Mucosa of gallbladder (tissue), 1 donor: Measurements from ENCODE around the gene NBAS. TPM values are rescaled to one million over a fixed set of nuclear protein-coding genes. Genes with fewer than 3 reads are reported as not detected.

Experiments
- DNase-seq: peaks from one replicate; pipeline ENCODE4 v3.0.0-alpha.2; 2020; ENCODE audit warnings: low spot score
- total RNA-seq: library from RNA; stranded (reverse); gene quantifications from one replicate; pipeline ENCODE4 v1.2.1, GENCODE V29; 2021
- donor health status: DM: no; HTN: no; CAD: no.

The NBAS gene
- total RNA-seq, 1 donor from 2014 or later: 52.7 TPM

DNA sequence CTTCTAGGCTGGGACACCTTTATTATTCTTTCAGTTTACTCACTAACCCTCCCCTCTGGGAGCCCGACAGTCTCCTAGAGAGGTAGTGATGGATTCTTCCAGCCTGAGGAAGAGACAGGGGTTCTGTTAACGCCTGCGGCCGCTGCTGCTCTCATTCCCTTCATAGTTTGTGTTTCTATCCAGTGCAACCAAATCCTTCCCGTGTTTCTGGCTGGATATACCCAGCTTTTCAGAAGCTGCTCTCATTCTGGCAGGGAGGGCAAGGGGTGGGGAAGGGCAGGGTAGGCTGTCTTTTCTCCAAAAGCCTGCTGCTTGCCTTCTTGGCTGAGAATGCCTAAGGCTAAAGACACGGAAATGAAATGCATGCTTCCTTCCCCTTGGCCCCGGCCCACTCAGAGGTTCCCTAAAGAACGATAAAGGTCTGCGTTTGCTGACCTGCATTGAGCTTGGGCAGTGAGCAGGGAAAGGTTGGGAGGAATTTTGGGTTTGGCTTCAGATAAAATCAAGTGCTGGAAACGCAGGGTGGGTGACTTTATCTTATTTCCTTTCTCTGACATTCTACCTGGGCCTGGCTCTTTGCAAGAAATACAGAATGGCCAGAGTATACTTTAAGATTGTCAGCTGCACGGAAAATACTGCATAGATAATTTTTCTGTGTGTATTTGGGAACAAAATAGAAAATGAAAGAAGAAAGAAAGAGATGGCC is 390.9 kb downstream of the NBAS start:
- DNase-seq: peak; percentile 21

DNA sequence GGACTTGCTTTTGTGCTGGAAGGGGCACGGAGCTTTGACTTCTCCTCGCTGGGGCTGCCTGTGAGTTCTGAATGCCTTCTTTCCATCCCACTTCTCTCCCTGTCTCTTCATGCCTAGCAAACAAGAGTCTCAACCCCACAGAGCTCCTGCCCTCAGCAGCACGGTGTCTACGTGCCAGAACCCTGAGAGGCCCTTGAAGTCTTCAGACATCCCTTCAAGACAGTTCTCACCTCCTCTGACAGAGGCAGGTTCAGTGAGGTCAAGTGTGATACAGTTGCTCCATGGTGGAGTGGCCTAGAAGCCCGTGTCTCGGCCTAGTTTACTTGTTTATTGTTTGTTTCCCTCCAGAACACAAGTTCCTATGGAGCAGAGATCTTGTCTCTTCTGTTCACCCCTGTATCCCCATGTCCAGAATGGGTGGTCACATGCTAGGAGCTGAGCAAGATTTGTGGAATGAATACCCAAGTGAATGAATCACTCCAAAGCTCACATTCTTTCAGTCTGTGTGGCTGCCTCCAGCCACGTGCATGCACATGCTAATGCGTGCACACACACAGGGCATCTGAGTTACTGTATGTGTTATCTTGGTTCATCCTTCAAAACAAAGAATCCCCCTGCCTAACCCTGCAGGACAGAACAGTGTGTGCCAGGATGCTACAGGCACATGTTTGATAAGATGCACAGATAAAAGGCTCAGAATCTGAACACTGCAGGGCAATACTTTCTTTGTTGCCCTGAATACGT is 391.6 kb downstream of the NBAS start:
- DNase-seq: peak; percentile 22

DNA sequence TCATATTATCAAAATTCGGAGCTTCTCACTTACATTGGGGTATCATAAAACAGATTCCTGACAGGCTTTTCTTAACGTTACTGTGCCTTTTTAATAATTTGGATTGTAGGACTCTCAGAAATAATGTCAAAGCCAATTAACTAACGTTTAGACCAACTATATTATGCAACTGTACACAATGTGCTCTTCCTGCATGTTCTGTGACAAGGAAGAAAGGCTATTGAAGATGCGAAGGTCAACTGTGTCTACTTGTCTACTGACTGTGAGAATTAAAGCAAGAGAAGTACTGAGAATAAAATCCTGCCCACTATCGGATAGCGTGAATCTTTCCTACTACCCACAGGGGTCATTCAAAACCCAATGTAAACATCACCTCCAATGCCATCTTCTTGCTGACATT is 393.0 kb downstream of the NBAS start:
- no peak for DNase-seq

DNA sequence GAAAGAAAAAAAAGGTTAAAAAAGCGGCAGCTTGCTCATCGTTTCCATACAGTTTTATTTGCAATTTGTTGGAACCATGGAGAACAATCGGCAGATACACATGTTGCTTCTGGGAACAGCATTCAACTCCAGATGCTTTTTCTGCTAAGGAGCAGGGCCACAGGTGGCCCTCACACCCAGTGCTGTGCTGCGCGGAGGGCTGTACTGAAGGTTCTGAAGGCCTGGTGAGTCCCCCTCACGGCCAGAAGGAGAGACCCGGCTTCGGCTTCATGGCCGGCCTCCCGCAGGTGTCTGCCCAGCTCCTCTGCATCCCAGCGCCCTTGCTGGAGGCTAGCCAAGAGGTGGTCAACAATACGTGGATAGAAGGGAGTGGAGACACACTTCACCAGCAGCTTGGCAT is 394.3 kb downstream of the NBAS start:
- no peak for DNase-seq

DNA sequence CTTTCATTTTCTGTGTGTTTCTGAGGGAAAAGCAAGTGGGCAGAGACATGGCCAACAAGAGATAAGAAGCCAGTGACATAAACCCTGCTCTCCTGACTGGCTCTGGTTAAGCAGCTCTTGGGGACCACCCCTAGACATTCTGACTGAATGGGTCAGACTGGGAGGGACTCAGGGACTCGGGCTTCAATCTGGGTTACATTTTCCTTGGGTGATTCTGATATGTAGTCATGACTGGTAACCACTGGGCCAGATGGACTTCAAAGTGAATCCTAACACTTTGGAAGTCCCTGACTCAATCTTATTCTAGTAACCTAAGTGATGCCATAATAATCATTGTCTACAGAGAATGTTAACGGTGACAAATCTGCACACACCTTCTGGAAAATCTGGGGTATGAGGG is 397.8 kb downstream of the NBAS start:
- no peak for DNase-seq

DNA sequence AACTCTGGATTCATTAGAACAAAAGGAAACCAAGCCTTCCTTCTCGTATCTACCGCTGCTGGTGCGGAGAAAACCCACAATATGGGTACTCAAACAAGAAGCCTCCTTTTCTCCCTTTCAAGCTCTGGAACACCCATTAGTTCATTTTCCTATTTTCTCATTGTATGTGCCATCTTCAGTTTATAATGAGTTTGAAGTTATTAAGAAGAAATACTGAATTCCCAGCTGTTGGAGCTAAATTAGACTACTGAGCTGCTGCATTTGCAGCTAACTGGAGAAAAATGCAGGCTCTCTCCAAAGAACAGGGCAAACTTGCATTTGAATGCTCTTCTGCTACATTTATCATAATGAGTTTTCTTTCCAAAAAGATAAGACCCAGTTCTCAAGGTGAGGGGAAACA is 398.5 kb downstream of the NBAS start:
- DNase-seq: no peak

DNA sequence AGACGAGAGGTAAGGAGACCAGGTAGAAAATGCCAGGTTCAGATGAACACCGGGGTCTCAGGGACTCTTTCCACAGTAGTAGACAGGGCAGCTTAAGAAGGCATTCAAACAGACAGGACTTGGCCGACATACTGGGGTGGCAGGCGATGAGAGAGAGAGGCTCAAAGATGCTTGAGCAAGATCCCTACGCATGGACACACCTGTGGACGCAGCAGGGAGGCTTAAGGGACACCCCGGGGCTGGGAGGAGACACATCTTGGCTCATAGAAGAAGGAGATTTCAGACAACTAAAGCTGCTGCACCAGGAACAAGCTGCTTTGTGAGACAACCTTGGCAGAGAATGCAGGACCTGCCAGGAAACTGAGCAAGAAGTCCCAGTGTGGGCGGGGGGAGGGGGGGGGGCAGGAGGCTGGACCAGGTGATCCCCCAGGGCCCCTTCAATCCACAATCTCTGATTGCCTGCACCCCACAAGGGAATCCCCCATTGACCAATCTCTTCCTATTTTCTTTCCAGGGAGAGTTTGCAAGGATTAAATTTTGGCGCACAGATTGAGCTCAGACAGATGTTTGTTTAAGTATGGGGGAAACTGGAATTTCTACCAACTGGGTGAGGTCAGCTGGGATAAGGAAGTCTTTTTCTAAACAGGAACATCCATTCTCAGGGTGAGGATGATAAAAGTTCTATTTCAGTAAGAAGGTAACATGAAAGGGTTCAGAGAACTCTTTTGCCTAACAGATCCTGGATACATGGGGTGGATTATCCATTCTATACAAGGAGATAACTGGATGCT is 400.7 kb downstream of the NBAS start:
- DNase-seq: no peak

DNA sequence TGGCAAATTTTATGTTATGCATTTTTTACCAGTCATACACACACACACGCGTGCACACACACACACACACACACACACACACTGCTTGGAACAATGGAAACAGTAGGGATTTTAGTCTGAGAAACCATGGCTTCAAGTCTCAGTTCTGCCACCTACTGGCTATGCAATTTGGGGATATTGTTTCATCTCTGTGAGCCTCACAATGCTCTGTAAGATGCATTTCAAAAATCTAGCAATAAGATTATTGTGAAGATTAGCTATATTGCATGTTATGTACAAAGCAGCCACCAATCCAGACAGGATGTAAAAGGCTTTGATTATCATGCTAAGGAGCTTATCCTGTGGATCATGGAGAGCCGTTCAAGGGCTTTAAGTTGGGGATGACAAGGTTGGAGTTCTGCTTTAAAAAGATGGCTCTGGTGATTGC is 401.4 kb downstream of the NBAS start:
- DNase-seq: peak; percentile 40

DNA sequence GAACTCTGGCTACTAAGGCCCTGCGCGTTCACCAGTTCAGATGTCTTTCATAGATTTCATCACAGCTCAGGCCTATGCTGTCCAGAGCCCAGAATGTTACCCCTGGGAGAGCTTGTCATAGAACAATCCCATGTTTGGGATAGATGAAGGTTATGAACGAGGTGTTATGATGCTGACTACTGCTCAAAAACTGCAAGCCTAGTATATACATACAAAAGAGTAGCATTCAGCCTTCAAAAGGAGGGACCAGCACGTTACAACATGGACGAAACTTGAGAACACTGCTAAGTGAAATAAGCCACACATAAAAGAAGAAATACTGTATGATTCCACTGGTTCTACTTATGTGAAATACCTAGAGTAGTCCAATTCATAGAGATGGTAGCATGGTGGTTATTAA is 401.9 kb downstream of the NBAS start:
- no peak for DNase-seq

DNA sequence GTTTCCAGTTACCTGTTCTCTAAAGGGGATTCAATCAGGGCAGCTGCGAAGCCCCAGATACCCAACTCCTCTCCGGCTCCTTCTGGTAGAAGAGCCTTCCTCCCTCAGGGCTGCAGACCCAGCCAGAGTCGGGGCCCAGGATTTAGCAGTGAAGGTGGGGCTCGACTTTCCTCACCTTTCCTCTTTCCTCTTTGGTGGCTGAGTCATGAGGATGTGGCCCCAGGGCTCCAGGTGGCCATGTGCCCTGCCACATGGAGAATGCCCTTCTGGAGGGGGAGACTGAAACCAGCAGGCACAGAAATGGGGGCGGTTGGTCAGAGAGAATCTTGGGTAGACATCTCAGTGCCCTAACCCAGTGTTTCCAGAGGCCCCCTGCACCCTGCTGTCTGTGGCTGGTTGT is 402.6 kb downstream of the NBAS start:
- DNase-seq: no peak

DNA sequence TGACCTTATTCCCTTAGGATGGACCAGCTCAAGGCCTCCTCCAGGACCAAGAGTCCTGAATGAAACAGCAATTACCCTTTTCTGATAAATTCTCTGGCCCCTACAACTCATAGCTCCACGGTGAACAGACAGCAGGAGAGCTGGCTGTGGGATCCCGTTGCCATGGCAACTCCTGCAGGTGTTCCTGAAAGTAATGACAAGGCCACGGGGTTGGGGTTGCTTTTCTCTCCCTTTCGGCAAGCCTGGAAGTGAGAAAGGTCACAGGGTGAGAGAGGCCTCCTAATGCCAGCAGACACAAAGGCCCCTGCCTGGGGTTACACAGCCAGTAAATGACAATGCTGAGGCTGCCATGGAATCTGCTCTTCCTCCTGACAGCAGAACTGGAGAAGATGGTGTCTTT is 403.0 kb downstream of the NBAS start:
- no peak for DNase-seq

DNA sequence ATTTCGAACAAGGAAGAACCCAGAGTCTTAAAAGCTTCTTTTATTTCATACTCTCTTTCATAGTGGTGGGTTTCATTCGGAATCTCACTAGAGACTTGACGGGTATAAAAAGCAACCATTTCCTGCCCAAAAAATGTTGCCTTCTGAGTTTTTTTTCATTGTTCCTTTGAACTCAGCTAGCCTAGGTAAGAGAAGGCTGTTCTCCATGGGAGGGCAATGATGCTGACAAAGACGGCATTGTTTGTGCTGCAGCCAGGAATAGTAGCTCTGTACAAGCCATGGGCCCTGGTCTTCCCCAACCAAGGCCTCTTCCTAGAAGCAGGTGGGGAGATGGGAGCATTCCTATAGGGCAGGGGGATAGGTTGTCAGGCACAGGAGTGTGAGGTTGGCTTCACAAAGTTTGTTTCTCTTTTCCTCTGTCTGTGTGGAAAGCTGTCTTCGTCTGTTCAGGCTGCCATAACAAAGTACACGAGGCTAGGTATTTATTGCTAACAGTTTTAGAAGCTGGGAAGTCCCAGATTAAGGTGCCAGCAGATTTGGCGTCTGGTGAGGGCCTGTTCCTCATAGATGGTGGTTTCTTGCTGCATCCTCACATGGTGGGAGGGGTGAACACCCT is 405.1 kb downstream of the NBAS start:
- no peak for DNase-seq

DNA sequence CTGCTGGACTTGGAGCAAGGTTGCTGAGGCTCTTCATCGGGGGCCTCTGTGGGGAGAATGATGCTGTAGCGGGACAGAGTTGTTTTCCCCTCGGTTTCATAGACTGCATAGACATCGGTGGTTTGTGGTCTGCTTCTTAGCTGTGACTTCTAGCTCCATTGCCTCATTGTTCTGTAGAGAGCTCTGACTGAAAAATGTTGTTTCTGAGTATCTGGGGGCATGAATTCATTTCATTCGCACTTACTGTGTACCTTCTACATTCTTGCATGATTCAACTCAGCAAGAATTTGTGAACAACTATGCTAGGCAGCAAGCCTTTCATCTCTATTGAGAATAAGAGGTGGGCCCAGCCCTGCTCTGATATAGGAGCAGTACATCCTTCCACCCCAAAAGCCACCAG is 406.8 kb downstream of the NBAS start:
- DNase-seq: no peak

DNA sequence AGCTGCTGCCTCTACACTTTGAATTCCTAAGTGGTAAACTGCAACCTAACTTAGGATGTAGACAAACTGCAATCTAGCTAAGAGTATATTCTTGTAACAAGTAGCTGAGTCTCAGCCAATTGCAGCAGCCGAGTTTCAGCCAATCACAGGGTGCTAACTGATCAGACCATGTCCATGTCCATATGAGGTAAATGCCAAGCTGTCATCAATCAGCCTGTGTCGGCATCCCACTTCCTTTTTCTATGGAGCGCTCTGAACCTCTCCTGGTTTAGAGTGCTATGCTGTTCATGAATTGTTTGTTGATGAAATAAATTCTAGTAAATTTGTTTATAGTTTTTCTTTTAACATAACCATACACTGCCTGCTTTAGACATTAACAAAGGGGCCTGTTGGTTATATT is 408.8 kb downstream of the NBAS start:
- DNase-seq: no peak

DNA sequence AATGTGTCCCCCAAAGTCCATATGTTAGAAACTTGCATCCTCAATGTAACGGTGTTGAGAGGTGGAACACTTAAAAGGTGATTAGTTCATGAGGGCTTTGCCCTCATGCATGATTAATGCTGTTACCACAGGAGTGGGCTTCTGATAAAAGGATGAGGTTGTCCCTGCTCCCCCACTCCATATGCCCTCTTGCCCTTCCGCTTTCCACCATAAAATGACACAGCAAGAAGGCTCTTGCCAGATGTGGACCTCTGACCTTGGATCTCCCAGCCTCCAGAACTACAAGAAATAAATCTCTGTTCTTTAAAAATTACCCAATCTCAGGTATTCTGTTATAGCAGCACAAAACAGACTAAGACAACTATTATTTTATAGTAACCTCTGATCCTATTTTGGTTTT is 412.1 kb downstream of the NBAS start:
- DNase-seq: no peak

DNA sequence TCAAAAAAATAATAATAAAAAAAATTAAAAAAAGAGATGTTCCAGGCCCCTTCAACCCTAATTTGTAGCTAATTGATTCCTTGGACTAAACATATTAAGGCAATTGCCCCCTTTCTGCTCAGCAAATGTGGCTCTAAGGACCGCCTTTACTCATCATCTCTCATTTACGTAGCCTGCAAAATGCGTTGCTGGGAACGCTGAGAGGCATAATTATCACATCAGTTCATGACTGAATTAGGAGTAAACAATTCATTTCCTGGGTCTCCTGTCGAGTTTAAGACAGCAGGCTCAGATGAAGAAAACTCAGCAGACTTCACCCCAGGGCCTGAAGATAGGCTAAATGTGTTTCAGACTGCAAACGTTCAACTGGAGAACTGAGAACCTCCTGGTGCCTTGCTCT is 413.5 kb downstream of the NBAS start:
- DNase-seq: no peak

DNA sequence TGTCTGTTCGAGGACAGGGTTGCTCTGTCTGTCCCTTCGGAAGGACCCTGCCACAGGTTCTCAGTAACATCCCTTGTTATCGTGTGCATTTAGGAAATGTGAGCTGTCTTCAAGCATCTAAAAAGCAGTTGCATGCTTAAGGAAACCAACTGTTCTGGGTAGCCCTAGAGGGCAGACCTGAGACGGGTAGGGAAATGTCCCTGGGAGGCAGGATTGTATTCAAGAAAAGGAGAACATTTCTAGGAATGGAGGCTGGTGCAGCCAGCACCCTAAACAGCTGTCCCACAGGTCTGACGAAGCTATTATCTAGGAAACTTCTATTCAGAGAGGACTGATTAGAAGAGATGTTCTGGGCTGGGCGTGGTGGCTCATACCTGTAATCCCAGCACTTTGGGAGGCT is 414.2 kb downstream of the NBAS start:
- no peak for DNase-seq

DNA sequence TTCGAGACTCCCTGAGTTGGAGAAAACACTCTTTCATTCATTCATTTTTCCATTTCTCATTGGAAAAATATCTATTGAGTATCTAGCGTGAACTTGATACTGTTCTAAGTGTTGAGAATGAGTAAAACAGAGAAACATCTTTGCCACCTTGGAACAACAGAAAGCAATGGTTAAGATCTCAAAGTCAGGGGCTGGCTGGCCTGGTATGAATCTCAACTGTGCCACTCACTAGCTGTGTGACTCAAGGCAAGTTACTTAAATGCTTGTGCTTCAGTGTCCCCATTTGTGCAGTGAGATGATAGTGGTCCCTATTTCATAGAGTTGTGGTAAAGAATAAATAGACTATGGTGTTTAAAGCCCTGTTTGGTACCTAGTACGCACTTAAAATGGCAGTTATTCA is 415.2 kb downstream of the NBAS start:
- DNase-seq: no peak

DNA sequence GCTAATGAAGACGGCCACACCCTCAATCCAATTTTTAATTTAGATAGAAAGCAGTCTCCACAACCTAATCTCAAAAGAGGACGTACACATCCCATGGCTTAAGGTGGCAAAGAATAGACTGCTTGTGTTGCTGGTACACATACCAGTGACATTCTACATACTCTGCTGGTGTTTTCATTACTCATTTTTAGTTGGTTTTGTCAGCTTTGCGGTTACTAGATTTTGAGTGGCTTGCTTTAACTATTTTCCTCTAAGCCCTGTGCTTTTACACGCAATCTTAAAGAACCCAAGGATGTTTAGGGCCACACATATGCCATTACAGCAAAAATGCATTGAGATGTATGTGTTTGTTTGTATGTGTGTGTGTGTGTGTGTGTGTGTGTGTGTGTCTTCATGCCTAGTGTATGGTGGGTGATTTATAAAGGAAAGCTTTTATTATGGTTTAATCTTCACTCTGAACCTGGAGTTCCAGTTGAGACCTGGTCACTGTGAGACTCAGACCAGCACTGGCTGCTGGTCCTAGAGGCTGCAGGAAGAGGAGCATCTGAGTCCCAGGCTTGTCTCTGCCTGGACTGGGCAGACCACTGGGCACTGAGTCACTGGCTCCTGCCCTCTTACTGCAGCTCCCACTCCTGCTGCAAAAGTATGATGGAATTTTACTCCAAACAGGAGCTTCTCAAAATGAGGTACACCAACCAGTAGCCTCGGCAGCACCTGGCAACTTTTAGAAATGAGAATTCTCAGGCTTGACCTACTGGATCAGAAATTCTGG is 415.9 kb downstream of the NBAS start:
- no peak for DNase-seq

DNA sequence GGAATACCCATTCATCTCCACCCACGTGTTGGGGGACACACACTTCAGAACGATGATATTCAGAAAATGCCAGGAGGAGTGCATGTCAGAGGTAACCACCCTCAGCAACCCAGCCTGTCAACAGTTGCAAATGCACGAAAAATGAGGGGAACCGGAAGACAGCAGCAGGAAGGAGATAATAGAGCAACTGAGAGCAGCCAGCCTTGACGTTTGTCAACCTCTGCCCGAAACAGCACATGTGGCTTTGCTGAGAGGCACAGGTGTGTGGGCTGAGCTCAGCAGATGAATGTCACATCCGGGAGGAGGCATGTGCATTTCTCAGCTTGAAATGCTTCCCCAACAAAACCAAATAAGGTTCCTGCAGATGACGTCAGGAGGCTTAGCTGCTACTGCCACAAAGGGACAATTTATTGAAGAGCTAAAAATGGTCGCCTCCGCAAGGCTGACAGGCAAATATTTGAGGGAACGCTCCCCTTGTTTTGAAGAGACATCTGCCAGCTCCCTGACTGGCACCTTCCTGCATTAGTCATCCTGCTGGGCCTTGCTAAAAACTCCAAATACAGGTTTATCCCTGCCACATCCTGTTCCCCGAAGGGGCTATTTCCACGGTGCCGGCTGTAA is 419.0 kb downstream of the NBAS start:
- no peak for DNase-seq

DNA sequence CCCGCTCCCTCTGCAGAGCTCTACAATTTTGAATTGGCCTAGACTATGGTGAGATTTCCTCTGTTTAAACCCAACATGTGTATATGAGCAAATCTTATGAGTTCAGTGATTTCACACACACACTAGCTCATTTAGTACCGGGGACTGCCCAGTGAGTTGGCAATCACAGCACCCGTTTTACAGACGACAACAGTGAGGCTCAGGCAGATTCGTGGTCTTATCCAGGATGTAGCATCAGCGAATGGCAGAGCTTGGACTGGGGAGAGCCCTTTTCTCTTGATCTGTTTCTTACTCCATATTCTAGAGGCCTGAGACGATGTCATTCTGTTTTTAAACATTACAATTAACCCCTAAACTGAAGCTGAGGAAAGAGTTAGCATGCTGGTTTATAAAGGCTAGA is 419.9 kb downstream of the NBAS start:
- no peak for DNase-seq
